HCT116 (cell line): Measurements from ENCODE around the gene ALDH2. TPM values are rescaled to one million over a fixed set of nuclear protein-coding genes. Genes with fewer than 3 reads are reported as not detected.

ENCODE experiments used
- ATAC-seq: fragments of 200-7000 bp; cut with Tn5 transposase; 2 replicates; pipeline ENCODE4 v1.9.1; 2020; ENCODE audit warnings: mild to moderate bottlenecking, moderate library complexity
- BruUV-seq: library from RNA; stranded (reverse); fragments of 400-500 nt; replicated peaks from 2 replicates; lab custom pipeline; 2021; lab: Mats Ljungman, UMichigan
- CTCF ChIA-PET: fragments of 300-600 bp; sonication (Branson Sonifier 250); formaldehyde crosslinking; loops from one replicate; lab custom pipeline; 2021; ENCODE audit warnings: antibody characterized with exemption; lab: Charles Lee
- POLR2A ChIA-PET: fragments of 300-600, 350-600 bp; sonication (Branson Sonifier 250); formaldehyde crosslinking; loops from one replicate; lab custom pipeline; 2021; ENCODE audit warnings: antibody characterized with exemption; lab: Charles Lee
- RAD21 ChIA-PET, 2 experiments: fragments of 300-600 bp; sonication (Branson Sonifier 250); formaldehyde crosslinking; loops; one replicate each; lab custom pipeline; 2023; ENCODE audit warnings: low total read pairs in 2 of 2; ENCODE audit not compliant: uncharacterized antibody in 2 of 2, unreplicated experiment in 2 of 2, low non-redundant PET in 1 of 2; lab: Charles Lee
- DNase-seq: peaks from one replicate; pipeline ENCODE4 v3.0.0-alpha.2; 2010; ENCODE audit warnings: low read depth, low spot score
- H2AFZ ChIP-seq: fragments of 200-600 bp; shearing (Covaris generic), sonication (generic); 2 replicates; pipeline ENCODE4 v1.6.1; 2017; ENCODE audit warnings: low read depth, mixed run types, mixed read lengths, antibody characterized with exemption, low read length; ENCODE audit not compliant: poor library complexity, severe bottlenecking
- H3K27ac ChIP-seq: 2 replicates; pipeline ENCODE4 v1.5.1; 2012; ENCODE audit warnings: low read depth, low read length
- H3K27me3 ChIP-seq: fragments of 200-600 bp; sonication (generic); 2 replicates; pipeline ENCODE4 v1.6.1; 2016; ENCODE audit warnings: mixed run types, low read length, mixed read lengths; ENCODE audit not compliant: insufficient read depth
- H3K36me3 ChIP-seq, 2 experiments: fragments of 200-500 bp in 1 of 2; fragments of 200-600 bp in 1 of 2; sonication (Bioruptor generic) in 1 of 2; sonication (generic) in 1 of 2; 2 replicates each; pipeline versions ENCODE4 v1.5.1 to v1.6.1; 2014 to 2016; ENCODE audit warnings: low read length in 2 of 2, inconsistent platforms in 1 of 2, mixed read lengths in 1 of 2, mixed run types in 1 of 2; ENCODE audit not compliant: insufficient read depth in 2 of 2, control insufficient read depth in 1 of 2
- H3K4me1 ChIP-seq, 2 experiments: fragments of 200-600 bp in 1 of 2; sonication (generic) in 1 of 2; 2 replicates each; pipeline versions ENCODE4 v1.5.1 to v1.6.1; 2012 to 2017; ENCODE audit warnings: low read length in 2 of 2, inconsistent platforms in 1 of 2, mild to moderate bottlenecking in 1 of 2, mixed read lengths in 1 of 2, mixed run types in 1 of 2, moderate library complexity in 1 of 2; ENCODE audit not compliant: insufficient read depth in 2 of 2, control insufficient read depth in 1 of 2
- H3K4me2 ChIP-seq: fragments of 200-600 bp; sonication (generic); 2 replicates; pipeline ENCODE4 v1.6.1; 2017; ENCODE audit warnings: mixed run types, low read length, mixed read lengths
- H3K4me3 ChIP-seq, 2 experiments: fragments of 200-600 bp in 1 of 2; sonication (generic) in 1 of 2; replicated peaks in 1 of 2; 2 replicates each; pipeline ENCODE4 v1.5.1; 2011 to 2016; ENCODE audit warnings: low read length in 2 of 2, control low read depth in 1 of 2, low read depth in 1 of 2, mild to moderate bottlenecking in 1 of 2, mixed read lengths in 1 of 2, mixed run types in 1 of 2
- H3K79me2 ChIP-seq: fragments of 200-600 bp; sonication (generic); 2 replicates; pipeline ENCODE4 v1.6.1; 2017; ENCODE audit warnings: mild to moderate bottlenecking, mixed run types, low read length, moderate library complexity, mixed read lengths; ENCODE audit not compliant: insufficient read depth
- H3K9ac ChIP-seq: fragments of 200-600 bp; sonication (generic); 2 replicates; pipeline ENCODE4 v1.6.1; 2016; ENCODE audit warnings: low read length, mixed read lengths
- H3K9me2 ChIP-seq: fragments of 200-600 bp; sonication (generic), shearing (Covaris generic); 2 replicates; pipeline ENCODE4 v1.6.1; 2017; ENCODE audit warnings: mixed run types, mild to moderate bottlenecking, moderate library complexity; ENCODE audit not compliant: insufficient read depth
- H3K9me3 ChIP-seq, 2 experiments: fragments of 200-500 bp in 1 of 2; fragments of 200-600 bp in 1 of 2; sonication (Bioruptor generic) in 1 of 2; sonication (generic) in 1 of 2; 2 replicates each; pipeline ENCODE4 v1.6.1; 2014 to 2017; ENCODE audit warnings: low read length in 2 of 2, mixed read lengths in 2 of 2, inconsistent platforms in 1 of 2, low read depth in 1 of 2, mild to moderate bottlenecking in 1 of 2, mixed run types in 1 of 2, moderate library complexity in 1 of 2; ENCODE audit not compliant: control insufficient read depth in 1 of 2, insufficient read depth in 1 of 2
- H4K20me1 ChIP-seq: fragments of 200-600 bp; sonication (generic), shearing (Covaris generic); 2 replicates; pipeline ENCODE4 v1.6.1; 2017; ENCODE audit warnings: mixed run types, mild to moderate bottlenecking, moderate library complexity; ENCODE audit not compliant: insufficient read depth
- EGR1 ChIP-seq: IDR thresholded peaks from 2 replicates; pipeline ENCODE4 v1.6.1; 2012; ENCODE audit warnings: low read depth
- EZH2phosphoT487 ChIP-seq: fragments of 200-600 bp; IDR thresholded peaks from 2 replicates; pipeline ENCODE4 v1.6.1; 2018; ENCODE audit warnings: antibody characterized with exemption, borderline replicate concordance
- FOSL1 ChIP-seq: IDR thresholded peaks from 2 replicates; pipeline ENCODE4 v1.6.1; 2012; ENCODE audit warnings: low read depth
- SP1 ChIP-seq: IDR thresholded peaks from 2 replicates; pipeline ENCODE4 v1.6.1; 2012; ENCODE audit warnings: low read depth
- TCF7L2 ChIP-seq: IDR thresholded peaks from 2 replicates; pipeline ENCODE4 v1.7.0; 2011; ENCODE audit warnings: borderline replicate concordance, inconsistent platforms; ENCODE audit not compliant: insufficient read depth, insufficient read length; ENCODE audit errors: extremely low read depth
- intact Hi-C: fragments of 100-400 bp; cut with micrococcal nuclease; formaldehyde crosslinking; loops from 2 replicates; pipeline ENCODE4 v1.10.0; 2022
- total RNA-seq: library from RNA; stranded (reverse); gene quantifications from one replicate; pipeline ENCODE4 v1.2.1, GENCODE V29; 2021; ENCODE audit not compliant: unreplicated experiment
- TF ChIP-seq, protein P1 (sequence below): IDR thresholded peaks from 2 replicates; pipeline ENCODE4 v1.6.1; 2012

Gene ALDH2
- total RNA-seq, 1 experiment from 2014 or later: 32.9 TPM

DNA sequence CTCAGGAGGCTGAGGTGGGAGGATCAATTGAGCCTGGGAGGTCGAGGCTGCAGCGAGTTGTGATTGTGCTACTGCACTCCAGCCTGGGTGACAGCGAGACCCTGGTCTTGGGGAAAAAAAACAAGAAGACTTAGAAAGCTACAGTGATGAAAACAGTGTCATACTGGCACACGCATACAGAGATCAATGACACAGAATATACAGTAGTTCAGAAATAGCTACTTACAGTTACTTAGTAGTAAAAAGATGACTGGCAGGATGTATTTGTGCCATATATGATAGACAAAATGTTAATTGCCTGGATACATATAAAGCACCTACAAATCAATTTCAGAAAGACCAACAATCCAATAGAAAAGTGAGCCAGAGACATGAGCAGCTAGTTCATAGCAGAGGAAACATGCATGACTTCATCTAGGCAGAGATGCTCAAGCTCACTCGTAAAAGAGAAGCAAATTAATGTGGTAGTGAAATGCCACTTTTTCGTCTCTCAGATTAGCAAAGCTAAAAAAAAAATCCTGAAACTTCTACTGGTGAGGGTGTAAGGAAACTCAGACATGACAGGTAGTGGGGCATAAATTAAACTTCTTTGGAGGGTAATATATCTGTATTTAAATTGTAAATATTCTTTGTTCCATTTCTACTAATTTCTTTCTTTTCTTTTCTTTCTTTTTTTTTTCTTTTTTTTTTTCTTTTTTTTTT is 2.5 kb upstream of the ALDH2 start:
- no peaks in the 10 kb centered on the region for H3K9me2 ChIP-seq
- no peaks in the 10 kb centered on the region for H3K36me3 ChIP-seq
- BruUV-seq: no TSS peak
- no peak overlapping the region for H3K27ac ChIP-seq
- peak; percentile 10; the same call in 1 of the 2 replicates for TF ChIP-seq SP1
- TF ChIP-seq EGR1: no peak
- TF ChIP-seq, all 23 proteins: peak for 1
- H3K79me2 ChIP-seq: no peaks in the 10 kb centered on the region
- DNase-seq (no peak), ATAC-seq (no peak)
- no peaks in the 10 kb centered on the region for H3K27me3 ChIP-seq
- no peak overlapping the region for H3K4me2 ChIP-seq
- H3K9ac ChIP-seq: no peak overlapping the region
- POLR2A ChIA-PET: interaction anchor here (0.5 to 0.7 kb wide), 2 partner anchors 31 to 653 kb away, joined by 3 read pairs; no protein-coding TSS in a partner anchor
- H3K4me1 ChIP-seq: peaks cover 9 to 19% of the 10 kb centered on the region in 2 experiments
- CTCF ChIA-PET: interaction anchor here (1.3 kb wide), 1 partner anchor 10 kb away, joined by 3 read pairs; no protein-coding TSS in a partner anchor
- no peak overlapping the region for H3K4me3 ChIP-seq
- no peak overlapping the region for H2AFZ ChIP-seq
- intact Hi-C loops: no loop called here
- H4K20me1 ChIP-seq: no peaks in the 10 kb centered on the region
- RAD21 ChIA-PET: no interaction called here
- no peaks in the 10 kb centered on the region for H3K9me3 ChIP-seq

DNA sequence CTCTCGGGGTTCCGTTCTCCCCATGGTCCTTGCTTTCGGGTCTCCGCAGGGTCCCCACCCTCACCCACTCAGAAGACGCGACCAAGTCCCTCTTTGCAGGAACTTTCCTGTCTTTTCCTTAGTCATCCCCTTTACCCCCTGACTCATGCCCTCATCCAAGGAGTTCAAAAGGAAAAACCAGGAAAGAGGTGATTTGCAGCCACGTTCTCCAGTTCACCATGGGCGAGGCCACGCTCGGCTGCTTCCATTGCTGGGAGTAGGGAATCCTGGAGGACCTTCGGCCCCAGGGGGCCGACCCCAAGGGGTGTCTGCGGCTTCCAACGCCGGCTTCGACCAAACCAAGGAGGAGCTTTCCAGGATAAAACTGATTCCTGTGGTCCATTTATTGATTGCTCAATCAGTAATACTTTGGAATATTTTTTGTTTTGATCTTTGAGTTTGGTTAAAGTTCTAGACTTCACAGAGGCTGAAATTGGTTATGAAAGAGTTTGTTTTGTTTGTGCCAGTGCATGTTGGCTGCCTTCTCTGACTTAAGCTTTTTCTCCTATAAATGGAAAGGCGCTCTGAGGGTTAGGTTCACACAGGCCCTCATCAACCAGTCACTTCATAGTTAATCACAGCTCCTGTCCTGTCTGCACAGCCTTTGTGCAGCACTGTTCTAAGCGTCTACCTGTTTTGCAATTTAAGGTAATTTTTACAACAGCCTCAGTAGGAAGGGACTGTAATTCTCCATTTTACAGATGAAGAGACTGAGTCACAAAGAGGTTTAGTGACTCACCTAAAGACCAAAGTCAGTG is 827 bp downstream of the ALDH2 start:
- no peaks in the 10 kb centered on the region for H3K27me3 ChIP-seq
- RAD21 ChIA-PET: no interaction called here
- H3K4me3 ChIP-seq: peak overlapping the region; percentile 77 to 85
- DNase-seq: peak; percentile 12
- H2AFZ ChIP-seq: peak overlapping the region; percentile 88
- peak overlapping the region; percentile 98 for H3K4me2 ChIP-seq
- H3K9ac ChIP-seq: peak overlapping the region; percentile 69
- no peaks in the 10 kb centered on the region for H3K9me3 ChIP-seq
- H3K27ac ChIP-seq: peak overlapping the region; percentile 43; the same call in 1 of the 2 replicates
- POLR2A ChIA-PET: no interaction called here
- H4K20me1 ChIP-seq: no peaks in the 10 kb centered on the region
- no peaks in the 10 kb centered on the region for H3K79me2 ChIP-seq
- BruUV-seq: TSS peak; percentile 70
- H3K36me3 ChIP-seq: no peaks in the 10 kb centered on the region
- H3K4me1 ChIP-seq: peaks cover 9 to 19% of the 10 kb centered on the region in 2 experiments
- ATAC-seq: peak; percentile 58
- no peaks in the 10 kb centered on the region for H3K9me2 ChIP-seq
- TF ChIP-seq FOSL1 (no peak), TCF7L2 (peak; percentile 34), EZH2phosphoT487 (no peak)
- TF ChIP-seq, protein P1, sequence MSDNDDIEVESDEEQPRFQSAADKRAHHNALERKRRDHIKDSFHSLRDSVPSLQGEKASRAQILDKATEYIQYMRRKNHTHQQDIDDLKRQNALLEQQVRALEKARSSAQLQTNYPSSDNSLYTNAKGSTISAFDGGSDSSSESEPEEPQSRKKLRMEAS: peak; percentile 17; the same call in 1 of the 2 replicates
- TF ChIP-seq, all 23 proteins: peak for 2
- CTCF ChIA-PET: no interaction called here
- intact Hi-C loops: no loop called here
